Embryonic facial prominence (tissue), 1 donor: ENCODE data around the gene UFSP2.

Source experiments
- DNase-seq: peaks from one replicate; pipeline ENCODE4 v3.0.0-alpha.2; 2016; ENCODE audit errors: extremely low spot score

The UFSP2 gene

GRCh38 chr4:185426960-185427688, 1.4 kb upstream of the UFSP2 start:
- DNase-seq = no peak

DNA sequence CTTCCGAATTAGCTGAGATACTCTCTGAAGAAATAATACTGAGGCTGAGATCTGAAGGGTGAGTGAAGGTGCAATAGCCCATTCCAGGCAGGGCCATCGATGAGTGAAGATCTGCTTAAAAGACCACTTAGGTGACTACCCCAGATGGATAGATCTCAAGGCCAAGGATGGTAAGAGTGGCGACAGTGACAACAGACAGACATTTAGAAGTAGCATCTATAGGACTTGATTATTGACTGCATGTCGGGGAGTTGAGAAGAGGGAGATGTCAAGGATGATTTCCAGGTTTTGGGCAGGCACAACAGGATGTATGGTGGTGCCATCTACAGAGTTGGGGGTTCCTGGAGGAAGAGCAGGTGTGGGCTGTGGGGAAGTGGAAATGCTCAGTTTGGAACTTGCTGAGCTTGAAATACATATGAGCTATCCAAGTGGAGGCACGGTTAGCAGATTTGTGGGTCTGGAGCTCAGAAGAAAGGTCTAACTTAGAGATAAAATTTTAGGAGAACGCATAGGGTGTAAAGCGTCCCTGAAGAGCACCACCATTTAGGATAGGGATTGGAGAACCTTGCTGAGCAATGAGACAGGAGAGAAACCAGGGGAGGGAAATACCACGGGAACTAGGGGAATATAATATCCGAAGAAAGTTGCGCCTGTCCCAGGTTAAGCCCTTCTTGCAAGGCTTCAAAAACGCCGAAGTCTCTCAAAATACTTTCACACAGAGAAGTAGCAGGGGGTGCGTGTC, 688 bp downstream of the UFSP2 start:
- DNase-seq = peak; percentile 53

DNA sequence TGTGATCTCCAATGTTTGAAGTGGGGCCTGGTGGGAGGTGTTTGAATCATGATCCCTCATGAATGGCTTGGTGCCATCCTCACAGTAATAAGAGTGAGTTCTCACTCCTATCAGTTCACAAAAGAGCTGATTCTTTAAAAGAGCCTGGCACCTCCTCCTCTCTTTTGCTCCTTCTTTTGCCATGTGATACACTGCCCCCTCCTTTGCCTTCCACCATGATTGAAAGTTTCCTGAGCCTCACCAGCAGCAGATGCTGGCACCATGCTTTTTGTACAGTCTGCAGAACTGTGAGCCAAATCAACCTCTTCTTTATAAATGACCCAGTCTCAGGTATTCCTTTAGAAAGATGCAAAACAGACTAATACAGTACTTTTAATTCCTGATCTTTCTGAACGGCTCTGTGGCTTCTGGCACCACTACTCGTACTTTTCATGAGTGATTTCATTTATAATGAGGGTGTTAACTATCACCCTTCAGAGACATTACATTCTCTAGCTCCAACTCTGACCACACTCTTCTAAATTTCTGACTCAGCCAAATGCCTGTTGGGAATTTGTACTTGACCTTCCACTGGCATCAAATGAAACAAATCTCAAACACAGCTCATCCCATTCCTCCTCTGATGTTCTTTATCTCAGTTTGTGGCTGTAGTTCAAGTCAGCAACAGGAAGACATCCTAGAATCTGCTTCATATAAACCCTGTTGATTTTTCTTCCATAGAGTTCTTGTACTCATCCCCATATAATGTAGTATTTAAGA, 4.2 kb downstream of the UFSP2 start:
- DNase-seq = no peak

DNA sequence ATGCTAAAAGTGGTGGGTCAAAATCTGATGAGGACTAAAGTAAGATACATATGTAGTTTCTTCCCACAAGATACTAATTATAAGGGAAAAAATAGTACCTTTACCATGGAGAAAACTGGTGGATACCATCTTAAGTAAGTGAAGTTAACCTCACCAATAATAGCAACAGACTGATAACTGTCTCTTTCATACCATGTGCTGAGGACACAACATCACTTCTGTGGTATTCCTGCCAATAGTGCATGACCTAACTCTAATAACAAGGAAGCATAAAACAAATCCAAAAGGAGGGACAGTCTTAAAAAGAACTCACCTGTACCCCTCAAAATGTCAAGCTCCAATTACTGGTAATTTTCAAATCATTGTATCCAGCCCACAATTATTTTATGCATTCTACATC, 8.8 kb downstream of the UFSP2 start:
- no peak for DNase-seq

GRCh38 chr4:185412412-185412811, 13.4 kb downstream of the UFSP2 start:
- no peak for DNase-seq

- no peak for DNase-seq
Measured at GRCh38 chr4:185411849-185412248, 13.9 kb downstream of the UFSP2 start.

GRCh38 chr4:185408432-185408831, 17.3 kb downstream of the UFSP2 start:
- no peak for DNase-seq

DNA sequence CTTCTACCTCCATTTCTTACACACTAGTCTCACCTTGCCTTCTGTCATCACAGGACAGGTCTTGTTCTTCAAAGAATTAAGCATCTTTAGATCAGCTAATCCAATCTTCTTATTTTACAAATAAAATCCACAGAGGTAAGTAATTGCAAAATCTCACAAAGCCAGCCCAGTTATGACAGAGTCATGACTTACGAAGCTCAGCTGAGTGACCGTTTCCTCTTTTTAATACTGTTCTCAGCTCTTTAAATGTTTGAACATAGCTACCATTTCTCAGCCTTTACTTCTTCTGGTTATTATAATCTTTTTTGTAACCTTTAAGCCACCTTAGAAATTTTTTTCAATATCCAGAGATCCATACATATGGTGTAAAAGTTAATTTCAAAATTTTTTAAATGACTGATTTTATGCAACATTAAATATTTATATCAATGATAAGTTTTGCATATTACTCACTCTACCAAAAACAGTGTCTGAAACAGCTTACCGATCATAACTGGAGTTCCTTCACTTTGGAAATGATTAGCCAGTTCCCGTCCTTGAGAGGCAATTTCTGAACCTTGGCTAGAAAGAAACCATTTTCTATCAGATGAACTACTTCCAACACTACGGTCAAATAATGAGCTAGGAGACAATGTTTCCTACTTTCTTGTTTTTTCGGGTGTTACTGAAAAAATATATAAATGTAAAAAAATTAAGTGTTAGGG, 20.3 kb downstream of the UFSP2 start:
- no peak for DNase-seq

DNA sequence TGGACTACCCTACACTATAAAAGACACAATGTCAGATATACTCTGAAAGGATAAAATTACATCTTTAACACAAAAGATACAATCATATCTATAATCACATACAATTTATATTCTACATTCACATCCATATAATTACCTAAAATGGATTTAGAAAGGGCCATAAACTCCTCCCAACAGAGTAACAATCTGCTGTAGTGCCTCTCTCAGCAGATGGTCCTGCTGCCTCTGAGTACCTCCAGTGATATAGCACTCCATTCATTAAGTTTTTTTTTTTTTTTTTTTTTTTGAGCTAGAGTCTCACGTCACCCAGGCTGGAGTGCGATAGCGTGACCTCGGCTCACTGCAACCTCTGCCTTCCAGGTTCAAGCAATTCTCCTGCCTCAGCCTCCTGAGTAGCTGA, 21.7 kb downstream of the UFSP2 start:
- DNase-seq = no peak

- no peak for DNase-seq
Measured at GRCh38 chr4:185399466-185399865, 26.3 kb downstream of the UFSP2 start.

DNA sequence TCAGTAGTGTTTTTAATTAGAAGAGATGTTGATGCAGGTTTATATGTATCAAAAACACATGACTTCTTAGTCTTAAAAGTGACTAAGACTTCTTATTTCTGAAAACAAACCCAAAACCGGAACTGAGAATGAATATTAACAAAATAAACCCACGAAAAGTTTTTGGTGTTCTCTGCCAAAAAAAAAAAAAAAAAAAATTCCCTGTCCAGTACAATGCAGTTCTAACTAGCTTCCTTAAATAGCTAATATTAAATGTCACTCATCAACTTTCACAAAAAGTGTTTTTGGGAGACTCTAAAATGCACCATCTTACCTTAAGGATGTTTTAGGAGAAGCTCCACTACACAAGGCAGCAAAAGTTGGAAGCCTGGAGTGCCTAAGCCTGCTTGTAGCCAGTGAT, 27.1 kb downstream of the UFSP2 start:
- no peak for DNase-seq

- no peak for DNase-seq
Measured at GRCh38 chr4:185396724-185397385, 28.9 kb downstream of the UFSP2 start, which contains the start of gene ANKRD37. Gene ANKRD37 (plus strand): TSS chr4:185396841. CDS start chr4:185396924, 83 bp downstream.

DNA sequence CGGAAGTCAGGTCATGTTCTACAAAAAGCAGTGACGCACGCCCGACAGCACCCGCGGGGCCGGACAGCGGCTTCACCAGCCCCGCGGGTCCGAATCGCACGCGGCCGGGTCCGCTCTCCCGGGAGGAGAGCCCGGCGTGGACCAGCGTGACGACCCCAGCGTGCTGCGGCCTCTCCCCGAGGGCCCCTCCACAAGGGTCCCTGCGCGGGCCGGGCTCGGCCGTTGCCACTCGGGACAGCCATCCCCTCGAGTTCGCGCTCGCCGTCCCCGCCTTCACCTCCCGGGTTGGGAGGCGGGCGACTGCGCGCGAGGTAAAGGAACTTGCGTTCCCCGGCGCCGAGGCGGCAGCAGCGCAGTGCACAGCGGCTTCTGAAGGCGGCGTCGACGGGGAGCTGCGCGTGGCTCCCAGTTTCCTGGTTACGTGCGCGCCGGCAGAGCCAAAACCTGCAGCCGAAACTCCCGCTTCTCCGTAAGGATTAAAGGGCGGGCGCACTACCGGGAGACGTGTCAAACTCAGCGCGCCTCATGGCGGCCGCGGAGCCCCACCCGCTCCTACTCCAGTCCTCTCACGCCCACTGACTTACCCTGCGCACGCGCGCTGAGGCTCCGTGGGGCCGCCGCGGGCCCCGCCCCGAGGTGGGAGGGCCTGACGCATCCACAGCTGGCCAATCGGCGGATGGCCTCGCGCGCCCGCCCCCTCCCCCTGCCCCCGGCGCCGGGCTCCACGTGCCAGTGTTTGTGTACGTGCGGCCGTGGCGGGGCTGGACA, 29.6 kb downstream of the UFSP2 start:
- peak; percentile 97 for DNase-seq

DNA sequence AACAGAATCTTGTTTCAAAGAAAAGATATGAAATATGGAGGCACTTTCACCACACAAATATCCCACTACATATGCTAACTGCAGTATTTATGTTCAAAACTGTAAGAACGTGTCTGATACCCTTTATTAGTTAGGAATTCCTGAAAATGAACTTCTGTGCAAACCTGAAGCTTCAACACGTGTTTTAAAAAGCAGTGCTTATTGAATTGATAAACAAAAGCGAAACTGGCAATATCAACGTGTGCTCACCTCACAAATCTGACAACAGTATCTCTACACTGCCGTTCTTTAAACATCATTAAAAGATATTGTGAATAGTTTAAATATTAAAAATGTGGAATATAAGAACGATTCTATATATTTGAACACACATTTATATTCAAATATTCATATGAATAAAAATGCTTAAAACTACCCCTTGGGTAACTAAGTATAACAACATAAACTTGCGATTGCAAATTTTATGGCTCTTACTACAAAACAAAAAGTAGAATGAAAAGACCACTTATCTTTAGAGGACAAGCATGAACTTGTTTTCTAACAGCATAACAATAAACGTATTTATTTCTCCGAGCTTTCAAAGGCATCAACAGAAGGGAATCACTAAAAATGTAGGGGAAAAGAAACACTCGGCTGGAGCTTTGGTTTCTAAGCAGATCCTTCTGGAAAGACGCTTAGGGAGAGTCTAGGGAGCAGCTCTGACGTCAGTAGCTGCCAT, 30.4 kb downstream of the UFSP2 start, which contains the start of gene LRP2BP:
Gene LRP2BP (minus strand): TSS at position 687 of the 718 bp plus-strand sequence. CDS start 17,738 bp downstream, outside the sequence.
- peak; percentile 88 for DNase-seq

GRCh38 chr4:185394568-185395237, 31.1 kb downstream of the UFSP2 start:
- DNase-seq = peak; percentile 33

GRCh38 chr4:185392156-185392555, 33.6 kb downstream of the UFSP2 start:
- no peak for DNase-seq

DNA sequence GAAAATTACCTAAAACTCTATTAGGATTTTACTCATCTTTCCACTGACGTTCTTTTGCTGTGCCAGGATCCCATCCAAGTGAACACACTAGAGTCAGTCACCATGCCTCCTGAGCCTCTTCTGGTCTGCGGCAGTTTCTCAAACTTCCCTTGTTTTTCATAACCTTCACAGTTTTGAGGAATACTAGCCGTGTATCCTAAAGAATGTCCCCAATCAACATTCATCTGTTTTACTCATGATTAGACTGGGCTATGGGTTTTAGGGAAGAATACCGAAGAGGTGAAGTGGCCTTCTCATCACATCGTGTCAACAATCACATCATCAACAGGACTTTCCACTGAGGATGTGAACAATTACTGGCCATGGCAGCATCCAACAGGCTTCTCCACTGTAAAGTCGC, 34.8 kb downstream of the UFSP2 start:
- no peak for DNase-seq

DNA sequence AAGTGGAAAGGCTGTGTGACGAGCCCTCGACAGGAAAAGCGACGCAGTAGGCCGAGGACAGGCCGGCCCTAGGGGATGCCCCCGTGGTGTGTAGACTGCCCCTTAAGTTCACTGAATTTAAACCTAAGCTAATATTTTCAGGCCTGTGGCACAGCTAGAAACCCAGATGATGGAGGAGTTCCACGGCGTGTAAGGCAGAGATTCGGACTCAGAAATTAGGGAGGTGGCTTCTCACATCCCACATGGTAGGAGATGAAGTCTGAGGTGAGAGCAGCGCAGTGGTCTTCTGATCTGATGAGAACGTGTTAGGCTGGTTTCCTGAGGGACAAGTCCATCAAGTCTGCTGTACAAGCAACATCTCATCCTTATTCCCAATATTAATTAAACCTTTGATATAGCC, 37.8 kb downstream of the UFSP2 start:
- no peak for DNase-seq

DNA sequence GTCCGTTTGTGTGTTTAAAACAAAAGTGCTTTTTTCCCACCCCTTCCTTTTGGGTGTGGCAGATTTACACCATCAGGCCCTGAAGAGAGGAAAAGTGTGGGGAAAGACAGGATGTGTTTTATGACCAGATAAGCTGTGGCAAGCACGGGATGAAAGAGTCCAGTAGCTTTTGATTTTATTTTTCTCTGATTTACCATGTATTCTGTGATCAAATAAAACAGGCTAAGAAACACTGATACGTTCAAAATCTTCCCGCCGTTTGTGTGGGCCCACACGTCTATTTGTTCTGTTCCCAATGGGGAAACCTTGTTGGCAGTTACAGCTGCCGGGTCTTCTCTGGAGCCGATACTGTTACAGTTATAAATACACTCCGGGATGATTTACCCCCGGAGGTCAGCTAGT, 40.8 kb downstream of the UFSP2 start:
- no peak for DNase-seq
